Retinal pigment epithelial cell (primary cell): ENCODE measurements around the gene CNTNAP2.

Experiments
- DNase-seq: peaks from one replicate; pipeline ENCODE4 v3.0.0-alpha.2; 2010; ENCODE audit warnings: low read depth
- H3K4me3 ChIP-seq: 2 replicates; pipeline ENCODE4 v1.5.1; 2011; ENCODE audit warnings: mild to moderate bottlenecking, low read length, control low read depth, moderate library complexity
- CTCF ChIP-seq: conservative IDR thresholded peaks from 2 replicates; pipeline ENCODE4 v1.5.1; 2011; ENCODE audit warnings: low read depth, low read length, control low read depth, inconsistent platforms

Gene CNTNAP2

GRCh38 chr7:148161776-148162175 lies 2045.2 kb downstream of the CNTNAP2 start:
- no peak for TF ChIP-seq CTCF
- no peak for DNase-seq
- no peak overlapping the region for H3K4me3 ChIP-seq

GRCh38 chr7:148162808-148163207 lies 2046.2 kb downstream of the CNTNAP2 start:
- no peak for TF ChIP-seq CTCF
- no peak overlapping the region for H3K4me3 ChIP-seq
- DNase-seq, result no peak

DNA sequence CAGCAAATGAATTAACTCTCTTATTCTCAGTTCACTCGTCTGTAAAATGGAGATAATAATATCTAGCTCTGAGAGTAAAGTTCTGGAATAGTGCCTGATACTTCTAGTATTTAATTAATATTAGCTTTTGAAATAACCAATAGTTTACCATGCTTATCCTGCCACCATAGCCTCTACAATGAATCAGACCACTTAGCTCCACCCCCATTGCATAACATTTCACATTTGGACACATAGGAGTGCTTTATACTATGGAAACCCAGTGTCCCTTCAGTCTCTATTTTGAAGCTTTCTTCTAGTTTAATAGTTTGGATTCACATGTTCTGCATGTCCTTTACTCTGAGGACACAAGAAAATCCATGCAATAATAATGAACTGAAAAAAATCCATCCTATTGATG lies 2046.6 kb downstream of the CNTNAP2 start:
- TF ChIP-seq CTCF, result no peak
- H3K4me3 ChIP-seq, result no peak overlapping the region
- DNase-seq, result no peak

DNA sequence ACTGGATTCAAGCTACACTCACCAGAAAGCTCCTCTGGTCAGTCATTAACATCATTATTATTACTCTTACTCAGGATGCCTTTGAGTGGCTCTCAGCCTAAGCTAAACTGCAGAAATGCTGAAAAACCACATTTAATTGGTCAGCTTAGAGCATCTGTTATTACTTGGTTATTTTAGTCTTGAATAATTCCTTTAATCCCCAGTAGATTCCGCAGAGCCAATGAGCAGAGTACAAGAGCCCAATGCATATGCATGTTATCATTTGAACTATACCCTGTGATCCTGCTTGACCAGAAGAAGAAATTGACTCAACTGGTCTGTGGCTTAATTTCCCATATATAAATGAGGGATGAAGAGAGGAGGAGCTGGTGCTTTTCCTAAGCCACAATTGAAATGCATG lies 2056.3 kb downstream of the CNTNAP2 start:
- TF ChIP-seq CTCF, result no peak
- H3K4me3 ChIP-seq, result no peak overlapping the region
- DNase-seq, result no peak

DNA sequence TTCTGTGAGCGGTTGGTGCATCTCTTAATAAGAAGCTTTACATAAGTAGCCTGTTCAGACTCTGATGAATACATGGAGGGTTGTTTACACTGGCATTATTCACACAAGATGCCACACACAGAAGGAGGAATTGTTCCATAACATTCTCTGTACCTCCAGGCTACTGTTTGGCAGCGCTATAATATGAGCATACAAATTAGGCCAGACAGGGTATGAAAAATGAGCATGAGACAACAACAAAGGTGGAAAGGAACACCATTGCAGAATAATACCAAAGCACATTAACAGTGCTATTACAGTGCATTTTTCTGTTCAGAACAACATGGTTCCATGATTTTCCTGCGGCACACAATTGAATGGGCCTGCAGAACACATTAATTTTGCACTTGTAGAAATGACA lies 2056.8 kb downstream of the CNTNAP2 start:
- no peak for TF ChIP-seq CTCF
- H3K4me3 ChIP-seq, result no peak overlapping the region
- no peak for DNase-seq

GRCh38 chr7:148174376-148174775 lies 2057.8 kb downstream of the CNTNAP2 start:
- H3K4me3 ChIP-seq, result no peak overlapping the region
- DNase-seq, result no peak
- no peak for TF ChIP-seq CTCF

- H3K4me3 ChIP-seq, result no peak overlapping the region
- no peak for DNase-seq
- TF ChIP-seq CTCF, result no peak
Measured at GRCh38 chr7:148175512-148175911, 2058.9 kb downstream of the CNTNAP2 start.
